Measurements from ENCODE around the gene TEN1. TPM values are rescaled to one million over a fixed set of nuclear protein-coding genes. Genes with fewer than 3 reads are reported as not detected.

Gene TEN1
- total and polyA plus RNA-seq, 2 donors (not counting 1 experiment from before 2014, with no cell fraction given) = 19.8 to 34.5 TPM

GRCh38 chr17:75995385-75995925 lies 16.4 kb downstream of the TEN1 start:
- intact Hi-C loops (cut with micrococcal nuclease) = no loop called here
- Mint-ChIP-seq H3K27ac (no peak overlapping the region), H3K9me3 (ENCODE audit: insufficient read depth) (no peaks in the 10 kb centered on the region), H3K4me1 (peaks cover 18% of the 10 kb centered on the region), H3K27me3 (no peaks in the 10 kb centered on the region), H3K4me3 (no peak overlapping the region)
- 92% methylated on average over 3 of the region's 7 CpGs for WGBS (ENCODE audit: insufficient coverage)
- Histone ChIP-seq H3K36me3 (replicated peaks in 1 of 2; ENCODE audit: control extremely low read depth in 1 of 2, control insufficient read depth in 1 of 2, extremely low read depth in 1 of 2, insufficient read depth in 2 of 2, low read length in 1 of 2) (peaks cover 0 to 5% of the 10 kb centered on the region in 2 experiments), H3K9me3 (ENCODE audit: control extremely low read depth in 1 of 3, control insufficient read depth in 2 of 3, insufficient read depth in 1 of 3, low read length in 2 of 3) (no peaks in the 10 kb centered on the region), H3K79me2 (ENCODE audit: control insufficient read depth, insufficient read depth, low read length) (no peaks in the 10 kb centered on the region), H3K4me1 (ENCODE audit: control insufficient read depth in 2 of 2, insufficient read depth in 2 of 2, low read length in 2 of 2) (peaks cover 9 to 25% of the 10 kb centered on the region in 2 donors), H3K27ac (ENCODE audit: low read length in 2 of 2) (no peak overlapping the region), H3K4me2 (replicated peaks; ENCODE audit: low read depth, low read length, poor library complexity, severe bottlenecking) (no peak overlapping the region), H3K27me3 (replicated peaks in 1 of 4; ENCODE audit: control extremely low read depth in 1 of 4, control insufficient read depth in 3 of 4, insufficient read depth in 4 of 4, low read length in 3 of 4) (no peaks in the 10 kb centered on the region), H3K9ac (ENCODE audit: low read length) (no peak overlapping the region), H2AFZ (ENCODE audit: insufficient read depth, low read depth, low read length, poor library complexity, severe bottlenecking) (no peak overlapping the region), H3K4me3 (ENCODE audit: control extremely low read depth in 1 of 5, extremely low read depth in 1 of 5, insufficient read depth in 1 of 5, low read depth in 2 of 5, low read length in 4 of 5) (no peak overlapping the region), H4K20me1 (ENCODE audit: control insufficient read depth, insufficient read depth, low read length, poor library complexity, severe bottlenecking) (no peaks in the 10 kb centered on the region)
- no peak for ATAC-seq (ENCODE audit: low read depth)
- DNase-seq = no peak
- CTCF ChIA-PET = interaction anchor here (0.9 to 1.7 kb wide), 2 partner anchors 20 to 126 kb away, joined by 3 read pairs; no protein-coding TSS in a partner anchor
- no peak for TF ChIP-seq EZH2 (IDR thresholded peaks at IDR 0.05; ENCODE audit: borderline replicate concordance, insufficient read depth, low read depth, low read length, poor library complexity, severe bottlenecking)
- TF ChIP-seq CTCF (IDR thresholded peaks at IDR 0.05) = no peak
- POLR2A ChIA-PET = no interaction called here
